Measurements from ENCODE around the gene CS. TPM values are rescaled to one million over a fixed set of nuclear protein-coding genes. Genes with fewer than 3 reads are reported as not detected.
"Not testable (repeated sequence)": the region's sequence is repeated elsewhere in the genome, so short reads cannot be mapped to it uniquely, and the experiment has no call there.

The CS gene
- total RNA-seq, 1 donor from 2014 or later: 64.8 TPM

DNA sequence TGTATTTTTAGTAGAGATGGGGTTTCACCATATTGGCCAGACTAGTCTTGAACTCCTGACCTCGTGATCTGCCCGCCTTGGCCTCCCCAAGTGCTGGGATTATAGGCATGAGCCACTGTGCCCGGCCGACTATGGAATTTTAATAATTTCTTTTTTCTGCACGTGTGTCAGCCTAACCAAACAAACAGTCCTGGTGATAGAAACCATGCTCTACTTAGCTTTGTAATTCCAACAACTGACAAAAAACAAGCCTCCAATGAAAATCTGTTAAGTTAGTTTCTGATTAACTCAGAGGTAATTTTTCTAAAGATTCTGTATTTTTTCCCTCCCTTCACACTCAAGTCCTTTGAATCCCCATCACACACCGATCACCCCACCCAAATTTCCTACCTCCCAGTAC is 18.1 kb downstream of the CS start:
- H3K4me3 ChIP-seq (ENCODE audit: low read depth, low read length): no peak overlapping the region
- H3K27me3 ChIP-seq (ENCODE audit: control insufficient read depth, insufficient read depth, low read length): no peaks in the 10 kb centered on the region
- FAIRE-seq: no peak
- DNase-seq (ENCODE audit: low read depth): no peak
- no peak for TF ChIP-seq CTCF (IDR thresholded peaks at IDR 0.05; ENCODE audit: insufficient read depth, low read length, severe bottlenecking)
- peaks cover 16% of the 10 kb centered on the region for H3K36me3 ChIP-seq (ENCODE audit: control insufficient read depth, insufficient read depth, low read length)

GRCh38 chr12:56280849-56281248 is 19.3 kb downstream of the CS start:
- DNase-seq (ENCODE audit: low read depth) (no peak), FAIRE-seq (no peak)
- TF ChIP-seq CTCF (IDR thresholded peaks at IDR 0.05; ENCODE audit: insufficient read depth, low read length, severe bottlenecking): no peak
- Histone ChIP-seq H3K27me3 (ENCODE audit: control insufficient read depth, insufficient read depth, low read length) (no peaks in the 10 kb centered on the region), H3K36me3 (ENCODE audit: control insufficient read depth, insufficient read depth, low read length) (peaks cover 12% of the 10 kb centered on the region), H3K4me3 (ENCODE audit: low read depth, low read length) (no peak overlapping the region)

GRCh38 chr12:56278905-56279304 is 21.2 kb downstream of the CS start:
- FAIRE-seq (no peak), DNase-seq (ENCODE audit: low read depth) (no peak)
- Histone ChIP-seq H3K36me3 (ENCODE audit: control insufficient read depth, insufficient read depth, low read length) (peaks cover 20% of the 10 kb centered on the region), H3K4me3 (ENCODE audit: low read depth, low read length) (no peak overlapping the region), H3K27me3 (ENCODE audit: control insufficient read depth, insufficient read depth, low read length) (no peaks in the 10 kb centered on the region)
- TF ChIP-seq CTCF (IDR thresholded peaks at IDR 0.05; ENCODE audit: insufficient read depth, low read length, severe bottlenecking): no peak

DNA sequence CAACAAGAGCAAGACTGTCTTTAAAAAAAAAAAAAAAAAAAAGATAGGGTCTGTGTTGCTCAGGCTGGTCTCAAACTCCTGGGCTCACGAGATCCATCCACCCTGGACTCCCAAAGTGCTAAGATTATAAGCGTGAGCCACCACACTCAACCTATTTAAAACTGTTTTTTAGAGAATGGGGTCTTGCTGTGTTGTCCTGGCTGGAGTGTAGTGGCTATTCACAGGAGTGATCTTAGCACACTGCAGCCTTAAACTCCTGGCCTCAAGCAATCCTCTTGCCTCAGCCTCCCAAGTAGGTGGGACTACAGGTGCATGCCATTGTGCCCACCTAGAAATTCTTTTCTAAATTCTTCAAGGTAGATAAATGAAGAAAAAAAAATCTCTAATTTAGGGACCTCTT is 25.8 kb downstream of the CS start:
- FAIRE-seq: no peak
- TF ChIP-seq CTCF (IDR thresholded peaks at IDR 0.05; ENCODE audit: insufficient read depth, low read length, severe bottlenecking): no peak
- Histone ChIP-seq H3K36me3 (ENCODE audit: control insufficient read depth, insufficient read depth, low read length) (peaks cover 26% of the 10 kb centered on the region), H3K27me3 (ENCODE audit: control insufficient read depth, insufficient read depth, low read length) (no peaks in the 10 kb centered on the region), H3K4me3 (ENCODE audit: low read depth, low read length) (no peak overlapping the region)
- no peak for DNase-seq (ENCODE audit: low read depth)

DNA sequence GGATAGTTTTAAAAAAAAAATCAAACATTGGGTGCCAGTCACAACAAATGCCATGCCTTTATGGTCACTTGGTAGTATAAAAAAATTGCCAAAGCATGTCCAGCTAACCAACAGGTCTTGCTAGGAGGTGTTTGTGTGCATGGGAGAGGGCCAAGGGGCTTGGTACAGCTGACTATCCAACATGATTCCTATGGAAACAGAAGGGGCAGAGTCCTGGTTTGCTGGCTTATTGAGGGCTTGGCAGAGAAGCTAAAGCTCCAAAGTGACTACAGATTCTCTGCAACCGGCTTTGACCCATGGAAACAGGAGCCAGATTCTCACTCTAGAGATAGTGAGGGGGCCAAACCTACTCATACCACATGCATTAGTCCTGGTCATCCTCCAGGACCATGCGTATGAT is 27.7 kb downstream of the CS start:
- not testable (repeated sequence) for H3K27me3 ChIP-seq (ENCODE audit: control insufficient read depth, insufficient read depth, low read length); H3K4me3 ChIP-seq (ENCODE audit: low read depth, low read length); FAIRE-seq; DNase-seq (ENCODE audit: low read depth)
- H3K36me3 ChIP-seq (ENCODE audit: control insufficient read depth, insufficient read depth, low read length): peaks cover 25% of the 10 kb centered on the region

DNA sequence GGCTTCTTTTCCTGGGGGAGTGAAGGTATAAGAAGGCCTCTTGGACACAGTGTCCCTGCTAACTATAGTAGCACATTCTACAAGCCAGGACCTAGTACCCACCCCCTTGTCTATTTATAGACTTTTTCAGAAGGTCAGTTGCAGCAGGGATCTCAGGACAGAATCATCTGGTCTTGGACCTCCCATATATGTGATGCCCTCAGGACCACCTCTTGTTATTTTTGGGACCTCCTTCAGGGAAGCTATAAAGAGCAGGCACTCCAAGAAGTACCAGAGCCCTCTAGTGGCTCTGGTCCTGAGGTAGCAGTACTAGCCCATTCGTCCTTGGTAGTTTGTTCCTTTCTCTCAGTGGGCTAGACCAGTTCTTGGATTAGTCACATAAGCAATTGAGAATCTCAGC is 29.1 kb downstream of the CS start:
- H3K4me3 ChIP-seq (ENCODE audit: low read depth, low read length): no peak overlapping the region
- no peaks in the 10 kb centered on the region for H3K27me3 ChIP-seq (ENCODE audit: control insufficient read depth, insufficient read depth, low read length)
- FAIRE-seq (no peak), DNase-seq (ENCODE audit: low read depth) (peak; percentile 35)
- peak; percentile 57 for TF ChIP-seq CTCF (IDR thresholded peaks at IDR 0.05; ENCODE audit: insufficient read depth, low read length, severe bottlenecking)
- peaks cover 25% of the 10 kb centered on the region for H3K36me3 ChIP-seq (ENCODE audit: control insufficient read depth, insufficient read depth, low read length)
